CD4-positive, alpha-beta T cell treated with Interleukin-10 for 1 hour (primary cell): Measurements from ENCODE around the gene CEMIP.
"Not testable (repeated sequence)": the region's sequence is repeated elsewhere in the genome, so short reads cannot be mapped to it uniquely, and the experiment has no call there.

ENCODE experiments used
- DNase-seq: peaks from one replicate; pipeline ENCODE4 v3.0.0-alpha.2; 2020

Gene CEMIP

GRCh38 chr15:80763235-80763634 is 15.9 kb upstream of the CEMIP start:
- DNase-seq: not testable (repeated sequence)

- DNase-seq: no peak
These were observed 14.6 kb upstream of the CEMIP start for GRCh38 chr15:80764535-80764934.

GRCh38 chr15:80766275-80766674 is 12.9 kb upstream of the CEMIP start:
- no peak for DNase-seq

GRCh38 chr15:80768158-80768557 is 11.0 kb upstream of the CEMIP start:
- no peak for DNase-seq

- no peak for DNase-seq
These were observed 9.9 kb upstream of the CEMIP start for GRCh38 chr15:80769153-80769828.

GRCh38 chr15:80769829-80770705 is 9.1 kb upstream of the CEMIP start:
- no peak for DNase-seq

GRCh38 chr15:80773122-80773551 is 6.0 kb upstream of the CEMIP start:
- DNase-seq: no peak

- no peak for DNase-seq
These were observed 5.3 kb upstream of the CEMIP start for GRCh38 chr15:80773792-80774352.

- no peak for DNase-seq
These were observed 4.7 kb upstream of the CEMIP start for GRCh38 chr15:80774486-80774885.

GRCh38 chr15:80775338-80775737 is 3.8 kb upstream of the CEMIP start:
- DNase-seq: no peak

GRCh38 chr15:80776420-80777045 is 2.6 kb upstream of the CEMIP start:
- DNase-seq: peak; percentile 65

GRCh38 chr15:80777137-80777536 is 2.0 kb upstream of the CEMIP start:
- no peak for DNase-seq

GRCh38 chr15:80777826-80778620 is 1.1 kb upstream of the CEMIP start:
- no peak for DNase-seq

GRCh38 chr15:80778621-80778963 is 578 bp upstream of the CEMIP start:
- no peak for DNase-seq

- no peak for DNase-seq
These were observed 667 bp downstream of the CEMIP start for GRCh38 chr15:80779658-80780415.

GRCh38 chr15:80780416-80781221 is 1.4 kb downstream of the CEMIP start:
- DNase-seq: no peak

- no peak for DNase-seq
These were observed 4.1 kb downstream of the CEMIP start for GRCh38 chr15:80783260-80783659.

GRCh38 chr15:80785335-80785734 is 6.2 kb downstream of the CEMIP start:
- DNase-seq: no peak

GRCh38 chr15:80785811-80786354 is 6.7 kb downstream of the CEMIP start:
- no peak for DNase-seq

GRCh38 chr15:80787316-80787715 is 8.1 kb downstream of the CEMIP start:
- no peak for DNase-seq

GRCh38 chr15:80788536-80788935 is 9.4 kb downstream of the CEMIP start:
- DNase-seq: no peak
